SU-DHL-6 (cell line): ENCODE results near the gene GDPGP1.
"Not testable (repeated sequence)": the region's sequence is repeated elsewhere in the genome, so short reads cannot be mapped to it uniquely, and the experiment has no call there.

Source experiments
- H2AFZ ChIP-seq: fragments of 200-600 bp; sonication (generic); 2 replicates; pipeline ENCODE4 v1.6.1; 2014; ENCODE audit warnings: low read depth, mild to moderate bottlenecking, moderate library complexity, mixed read lengths, antibody characterized with exemption, low read length; ENCODE audit not compliant: severe bottlenecking
- H3F3A ChIP-seq: fragments of 200-600 bp; shearing (Covaris generic); 2 replicates; pipeline ENCODE4 v1.6.0; 2016; ENCODE audit warnings: antibody characterized with exemption, mild to moderate bottlenecking; ENCODE audit not compliant: insufficient read depth
- H3K27ac ChIP-seq: fragments of 200-600 bp; sonication (generic); 2 replicates; pipeline ENCODE4 v1.5.1; 2016; ENCODE audit warnings: low read depth, mild to moderate bottlenecking, low read length, moderate library complexity, mixed read lengths
- H3K27me3 ChIP-seq: fragments of 200-600 bp; sonication (generic), shearing (Covaris generic); 2 replicates; pipeline ENCODE4 v1.6.0; 2014; ENCODE audit warnings: mild to moderate bottlenecking, low read length
- H3K36me3 ChIP-seq: fragments of 200-600 bp; sonication (generic); 2 replicates; pipeline ENCODE4 v1.6.1; 2014; ENCODE audit warnings: mild to moderate bottlenecking, low read length, mixed read lengths
- H3K4me2 ChIP-seq: fragments of 300-600, 200-600 bp; shearing (Covaris generic), sonication (generic); 2 replicates; pipeline ENCODE4 v1.6.0; 2014; ENCODE audit warnings: low read length, low read depth, mild to moderate bottlenecking; ENCODE audit not compliant: poor library complexity, severe bottlenecking
- H3K4me3 ChIP-seq: fragments of 200-600 bp; sonication (generic); 2 replicates; pipeline ENCODE4 v1.5.1; 2014; ENCODE audit warnings: antibody characterized with exemption, low read length, mild to moderate bottlenecking, mixed read lengths; ENCODE audit not compliant: insufficient read depth, poor library complexity, severe bottlenecking
- H3K79me2 ChIP-seq: fragments of 200-600 bp; sonication (generic); 2 replicates; pipeline ENCODE4 v1.6.1; 2014; ENCODE audit warnings: mild to moderate bottlenecking, low read length, moderate library complexity; ENCODE audit not compliant: insufficient read depth
- H3K9ac ChIP-seq: fragments of 200-600 bp; sonication (generic); 2 replicates; pipeline ENCODE4 v1.7.0; 2014; ENCODE audit warnings: mild to moderate bottlenecking, low read length
- H3K9me2 ChIP-seq: fragments of 200-600 bp; sonication (generic); replicated peaks from 2 replicates; pipeline ENCODE4 v1.6.1; 2014; ENCODE audit warnings: low read length; ENCODE audit not compliant: insufficient read depth
- H3K9me3 ChIP-seq: fragments of 200-600 bp; sonication (generic); 2 replicates; pipeline ENCODE4 v1.6.1; 2014; ENCODE audit warnings: low read length, mixed read lengths; ENCODE audit not compliant: insufficient read depth
- H4K20me1 ChIP-seq: fragments of 200-600 bp; sonication (generic); 2 replicates; pipeline ENCODE4 v1.6.1; 2014; ENCODE audit warnings: low read depth, mild to moderate bottlenecking, antibody characterized with exemption, low read length, moderate library complexity, mixed read lengths
- CTCF ChIP-seq: fragments of 200-600 bp; sonication (generic); IDR thresholded peaks from one replicate; pipeline ENCODE4 v1.5.1; 2017; ENCODE audit warnings: antibody characterized with exemption, mild to moderate bottlenecking, low read length, moderate library complexity; ENCODE audit not compliant: insufficient read depth, poor library complexity, severe bottlenecking
- EZH2phosphoT487 ChIP-seq: fragments of 200-600 bp; sonication (generic), shearing (Covaris generic); conservative IDR thresholded peaks from 2 replicates; pipeline ENCODE4 v1.6.1; 2018; ENCODE audit warnings: mild to moderate bottlenecking, antibody characterized with exemption, low read length, moderate library complexity, mixed read lengths

Gene GDPGP1

GRCh38 chr15:90293040-90293810 is 59.2 kb downstream of the GDPGP1 start:
- not testable (repeated sequence) for H3K4me2 ChIP-seq, H3K36me3 ChIP-seq, H3K9me3 ChIP-seq, H3K9me2 ChIP-seq, H2AFZ ChIP-seq, H3K27ac ChIP-seq, H3K27me3 ChIP-seq, H3F3A ChIP-seq, H3K4me3 ChIP-seq, H3K79me2 ChIP-seq, H3K9ac ChIP-seq, H4K20me1 ChIP-seq
- TF ChIP-seq CTCF, result peak; percentile 74

- H3K36me3 ChIP-seq, result no peaks in the 10 kb centered on the region
- 0 out of 2 replicates have a peak, but pooled peaks cover 4% of the 10 kb centered on the region for H3F3A ChIP-seq
- TF ChIP-seq CTCF, result no peak
- TF ChIP-seq EZH2phosphoT487, result no peak
- H3K9ac ChIP-seq, result no peak overlapping the region
- H3K27ac ChIP-seq, result no peak overlapping the region
- no peaks in the 10 kb centered on the region for H3K9me2 ChIP-seq
- H3K27me3 ChIP-seq, result no peaks in the 10 kb centered on the region; the same call in 1 of the 2 replicates
- no peak overlapping the region for H2AFZ ChIP-seq
- no peaks in the 10 kb centered on the region for H3K9me3 ChIP-seq
- H3K4me2 ChIP-seq, result no peak overlapping the region
- no peak overlapping the region for H3K4me3 ChIP-seq
- no peaks in the 10 kb centered on the region for H4K20me1 ChIP-seq
- no peaks in the 10 kb centered on the region for H3K79me2 ChIP-seq
Observed at GRCh38 chr15:90294159-90294558, 60.1 kb downstream of the GDPGP1 start.

- no peak overlapping the region for H3K4me2 ChIP-seq
Observed at GRCh38 chr15:90294601-90295269, 60.7 kb downstream of the GDPGP1 start.

More at GRCh38 chr15:90294601-90295269, 60.7 kb downstream of the GDPGP1 start:
- Histone ChIP-seq H4K20me1 (no peaks in the 10 kb centered on the region), H3K36me3 (no peaks in the 10 kb centered on the region), H2AFZ (no peak overlapping the region), H3K79me2 (no peaks in the 10 kb centered on the region), H3K9me3 (no peaks in the 10 kb centered on the region), H3K4me3 (no peak overlapping the region), H3K27me3 (no peaks in the 10 kb centered on the region; the same call in 1 of the 2 replicates), H3K9me2 (no peaks in the 10 kb centered on the region), H3K9ac (no peak overlapping the region), H3K27ac (no peak overlapping the region), H3F3A (0 out of 2 replicates have a peak, but pooled peaks cover 4% of the 10 kb centered on the region)
- TF ChIP-seq EZH2phosphoT487, result no peak
- no peak for TF ChIP-seq CTCF
